ENCODE results near the gene LDB2.

- TF ChIP-seq, protein P1, sequence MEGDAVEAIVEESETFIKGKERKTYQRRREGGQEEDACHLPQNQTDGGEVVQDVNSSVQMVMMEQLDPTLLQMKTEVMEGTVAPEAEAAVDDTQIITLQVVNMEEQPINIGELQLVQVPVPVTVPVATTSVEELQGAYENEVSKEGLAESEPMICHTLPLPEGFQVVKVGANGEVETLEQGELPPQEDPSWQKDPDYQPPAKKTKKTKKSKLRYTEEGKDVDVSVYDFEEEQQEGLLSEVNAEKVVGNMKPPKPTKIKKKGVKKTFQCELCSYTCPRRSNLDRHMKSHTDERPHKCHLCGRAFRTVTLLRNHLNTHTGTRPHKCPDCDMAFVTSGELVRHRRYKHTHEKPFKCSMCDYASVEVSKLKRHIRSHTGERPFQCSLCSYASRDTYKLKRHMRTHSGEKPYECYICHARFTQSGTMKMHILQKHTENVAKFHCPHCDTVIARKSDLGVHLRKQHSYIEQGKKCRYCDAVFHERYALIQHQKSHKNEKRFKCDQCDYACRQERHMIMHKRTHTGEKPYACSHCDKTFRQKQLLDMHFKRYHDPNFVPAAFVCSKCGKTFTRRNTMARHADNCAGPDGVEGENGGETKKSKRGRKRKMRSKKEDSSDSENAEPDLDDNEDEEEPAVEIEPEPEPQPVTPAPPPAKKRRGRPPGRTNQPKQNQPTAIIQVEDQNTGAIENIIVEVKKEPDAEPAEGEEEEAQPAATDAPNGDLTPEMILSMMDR (IDR thresholded peaks at IDR 0.05) = no peak
- no peak for TF ChIP-seq EP300 (IDR thresholded peaks at IDR 0.05)
Measured at GRCh38 chr4:16790508-16790907, 107.9 kb downstream of the LDB2 start.
